Measurements from ENCODE around the gene IMMP1L. TPM values are rescaled to one million over a fixed set of nuclear protein-coding genes. Genes with fewer than 3 reads are reported as not detected.

The IMMP1L gene
- total and polyA plus RNA-seq, 11 donors = 6.9 to 69.0 (median 25.3) TPM

GRCh38 chr11:31433851-31434250 is 75.6 kb downstream of the IMMP1L start:
- 94 to 100% (median 97%) methylated on average over 1 of the region's 1 CpG for WGBS, 4 donors
- Histone ChIP-seq H3K9me3 (peaks cover 0 to 3% (median 0%) of the 10 kb centered on the region in 12 donors), H3K4me1 (no peaks in the 10 kb centered on the region), H3K27ac (no peak overlapping the region), H3K4me3 (no peak overlapping the region), H3K27me3 (no peaks in the 10 kb centered on the region), H3K36me3 (peaks cover 0 to 41% (median 22%) of the 10 kb centered on the region in 9 donors)
- ATAC-seq (no peak), DNase-seq (no peak)
- TF ChIP-seq, protein P1, sequence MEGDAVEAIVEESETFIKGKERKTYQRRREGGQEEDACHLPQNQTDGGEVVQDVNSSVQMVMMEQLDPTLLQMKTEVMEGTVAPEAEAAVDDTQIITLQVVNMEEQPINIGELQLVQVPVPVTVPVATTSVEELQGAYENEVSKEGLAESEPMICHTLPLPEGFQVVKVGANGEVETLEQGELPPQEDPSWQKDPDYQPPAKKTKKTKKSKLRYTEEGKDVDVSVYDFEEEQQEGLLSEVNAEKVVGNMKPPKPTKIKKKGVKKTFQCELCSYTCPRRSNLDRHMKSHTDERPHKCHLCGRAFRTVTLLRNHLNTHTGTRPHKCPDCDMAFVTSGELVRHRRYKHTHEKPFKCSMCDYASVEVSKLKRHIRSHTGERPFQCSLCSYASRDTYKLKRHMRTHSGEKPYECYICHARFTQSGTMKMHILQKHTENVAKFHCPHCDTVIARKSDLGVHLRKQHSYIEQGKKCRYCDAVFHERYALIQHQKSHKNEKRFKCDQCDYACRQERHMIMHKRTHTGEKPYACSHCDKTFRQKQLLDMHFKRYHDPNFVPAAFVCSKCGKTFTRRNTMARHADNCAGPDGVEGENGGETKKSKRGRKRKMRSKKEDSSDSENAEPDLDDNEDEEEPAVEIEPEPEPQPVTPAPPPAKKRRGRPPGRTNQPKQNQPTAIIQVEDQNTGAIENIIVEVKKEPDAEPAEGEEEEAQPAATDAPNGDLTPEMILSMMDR (IDR thresholded peaks at IDR 0.05) = no peak
- TF ChIP-seq POLR2A (IDR thresholded peaks at IDR 0.05) = no peak
- intact Hi-C loops (cut with DNase I) = no loop called here

GRCh38 chr11:31424652-31425051 is 84.8 kb downstream of the IMMP1L start:
- Histone ChIP-seq H3K4me3 (no peak overlapping the region), H3K9me3 (no peaks in the 10 kb centered on the region), H3K4me1 (no peaks in the 10 kb centered on the region), H3K27ac (no peak overlapping the region), H3K27me3 (no peaks in the 10 kb centered on the region), H3K36me3 (peaks cover 0 to 34% (median 6%) of the 10 kb centered on the region in 9 donors)
- intact Hi-C loops (cut with DNase I) = no loop called here
- ATAC-seq (no peak), DNase-seq (no peak)
- TF ChIP-seq, protein P1 (IDR thresholded peaks at IDR 0.05) = no peak
- TF ChIP-seq POLR2A (IDR thresholded peaks at IDR 0.05) = no peak

DNA sequence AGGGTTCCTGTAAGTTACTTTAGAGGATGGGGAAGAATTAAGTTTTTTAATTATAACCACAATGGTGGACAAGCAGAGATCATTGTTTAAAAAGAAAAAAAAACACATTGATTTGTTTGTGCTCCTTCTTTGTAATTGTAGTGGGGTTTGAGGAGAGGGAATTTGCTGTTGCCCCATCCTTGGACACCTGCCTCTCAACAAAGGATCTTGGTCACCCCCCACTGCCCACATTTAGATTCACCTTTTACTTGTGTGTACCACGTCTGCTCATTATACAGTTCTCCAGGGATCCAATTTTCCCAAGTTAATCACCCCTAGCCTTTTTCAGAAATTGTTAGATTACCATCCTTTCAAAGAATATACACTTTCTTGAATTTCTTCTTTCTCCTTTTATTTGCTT is 86.7 kb downstream of the IMMP1L start:
- Histone ChIP-seq H3K36me3 (peaks cover 0 to 16% (median 0%) of the 10 kb centered on the region in 9 donors), H3K4me1 (no peaks in the 10 kb centered on the region), H3K27me3 (no peaks in the 10 kb centered on the region), H3K4me3 (no peak overlapping the region), H3K27ac (no peak overlapping the region), H3K9me3 (no peaks in the 10 kb centered on the region)
- TF ChIP-seq, protein P1 (IDR thresholded peaks at IDR 0.05) = no peak
- no peak for TF ChIP-seq POLR2A (IDR thresholded peaks at IDR 0.05)
- WGBS, 4 donors = 87 to 97% (median 93%) methylated on average over 1 of the region's 1 CpG
- ATAC-seq = no peak
- DNase-seq = no peak
- intact Hi-C loops (cut with DNase I) = no loop called here

GRCh38 chr11:31421820-31422219 is 87.6 kb downstream of the IMMP1L start:
- peaks cover 0 to 5% (median 0%) of the 10 kb centered on the region in 12 donors for H3K4me1 ChIP-seq
- peaks cover 0 to 7% (median 0%) of the 10 kb centered on the region in 9 donors for H3K36me3 ChIP-seq
- ATAC-seq (no peak), DNase-seq (no peak)
- H3K27me3 ChIP-seq = no peaks in the 10 kb centered on the region
- 71 to 83% (median 82%) methylated on average over 2 of the region's 2 CpGs for WGBS, 4 donors
- no peak overlapping the region for H3K4me3 ChIP-seq
- TF ChIP-seq, protein P1 (IDR thresholded peaks at IDR 0.05) = no peak
- no peak for TF ChIP-seq POLR2A (IDR thresholded peaks at IDR 0.05)
- H3K9me3 ChIP-seq = no peaks in the 10 kb centered on the region
- no peak overlapping the region for H3K27ac ChIP-seq
- intact Hi-C loops (cut with DNase I) = no loop called here

Data from heart left ventricle (tissue), 16 donors.